ENCODE measurements around the gene TLCD2.

DNA sequence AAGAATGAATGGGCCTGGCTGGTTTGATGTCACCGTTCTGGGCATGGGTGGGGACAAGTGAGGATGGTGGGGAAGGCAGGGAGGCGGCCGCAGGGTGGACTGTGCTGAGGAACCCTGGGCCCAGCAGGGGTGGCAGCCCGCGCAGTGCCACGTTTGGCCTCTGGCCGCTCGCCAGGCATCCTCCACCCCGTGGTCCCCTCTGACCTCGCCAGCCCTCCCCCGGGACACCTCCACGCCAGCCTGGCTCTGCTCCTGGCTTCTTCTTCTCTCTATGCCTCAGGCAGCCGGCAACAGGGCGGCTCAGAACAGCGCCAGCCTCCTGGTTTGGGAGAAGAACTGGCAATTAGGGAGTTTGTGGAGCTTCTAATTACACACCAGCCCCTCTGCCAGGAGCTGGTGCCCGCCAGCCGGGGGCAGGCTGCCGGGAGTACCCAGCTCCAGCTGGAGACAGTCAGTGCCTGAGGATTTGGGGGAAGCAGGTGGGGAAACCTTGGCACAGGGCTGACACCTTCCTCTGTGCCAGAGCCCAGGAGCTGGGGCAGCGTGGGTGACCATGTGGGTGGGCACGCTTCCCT lies 45.2 kb upstream of the TLCD2 start:
- TF ChIP-seq CTCF (IDR thresholded peaks at IDR 0.05) = no peak
- TF ChIP-seq POLR2A (IDR thresholded peaks at IDR 0.05) = no peak
